H1 (cell line): ENCODE results near the gene NCKAP1. TPM values are rescaled to one million over a fixed set of nuclear protein-coding genes. Genes with fewer than 3 reads are reported as not detected.

Source experiments
- CTCF ChIA-PET: fragments of 300-600 bp; sonication (Branson Sonifier 250); formaldehyde crosslinking; loops from one replicate; lab custom pipeline; 2021; ENCODE audit not compliant: partially characterized antibody; lab: Charles Lee
- POLR2A ChIA-PET: fragments of 300-600 bp; sonication (Branson Sonifier 250); formaldehyde crosslinking; loops from one replicate; lab custom pipeline; 2021; ENCODE audit warnings: inconsistent platforms; ENCODE audit not compliant: partially characterized antibody; lab: Charles Lee
- DNase-seq, 2 experiments: peaks; one replicate each; pipeline versions ENCODE4 v3.0.0 to v3.0.0-alpha.2; 2010 to 2022; ENCODE audit warnings: low spot score in 2 of 2, low read depth in 1 of 2, mixed read lengths in 1 of 2
- FAIRE-seq: peaks from 2 replicates; lab custom pipeline; 2011; peaks lifted over from hg19 to GRCh38; lab: Jason Lieb, UNC
- H2AFZ ChIP-seq: 2 replicates; pipeline ENCODE4 v1.8.1; 2012; ENCODE audit warnings: low read length, inconsistent platforms
- H2AK5ac ChIP-seq: 2 replicates; pipeline ENCODE4 v1.6.1; 2013; ENCODE audit warnings: low read depth, low read length
- H2BK120ac ChIP-seq: replicated peaks from 2 replicates; pipeline ENCODE3; 2013; ENCODE audit warnings: low read depth, low read length, inconsistent platforms
- H2BK12ac ChIP-seq: 2 replicates; pipeline ENCODE4 v1.6.1; 2013; ENCODE audit warnings: low read depth, low read length
- H2BK15ac ChIP-seq: 2 replicates; pipeline ENCODE4 v1.6.1; 2013; ENCODE audit warnings: low read length
- H2BK20ac ChIP-seq: 2 replicates; pipeline ENCODE4 v1.6.1; 2013; ENCODE audit warnings: low read length
- H2BK5ac ChIP-seq: 2 replicates; pipeline ENCODE4 v1.6.1; 2013; ENCODE audit warnings: low read depth, low read length
- H3K14ac ChIP-seq: 2 replicates; pipeline ENCODE4 v1.6.1; 2013; ENCODE audit warnings: inconsistent platforms; ENCODE audit not compliant: insufficient read length
- H3K18ac ChIP-seq: 2 replicates; pipeline ENCODE4 v1.6.1; 2013; ENCODE audit warnings: low read length; ENCODE audit errors: extremely low read depth
- H3K23ac ChIP-seq: 2 replicates; pipeline ENCODE4 v1.6.1; 2013; ENCODE audit warnings: inconsistent platforms; ENCODE audit not compliant: insufficient read length
- H3K23me2 ChIP-seq: 2 replicates; pipeline ENCODE4 v1.6.1; 2013; ENCODE audit warnings: low read depth, low read length
- H3K27ac ChIP-seq: 2 replicates; pipeline ENCODE4 v1.6.1; 2011; ENCODE audit warnings: low read depth, low read length, inconsistent platforms
- H3K27me3 ChIP-seq, 4 experiments: replicated peaks in 1 of 4; 1 replicate in 1 of 4; 2 replicates in 3 of 4; pipeline versions ENCODE4 v1.6.1 to v1.8.1; 2011 to 2013; ENCODE audit warnings: low read length in 3 of 4, mild to moderate bottlenecking in 3 of 4, inconsistent platforms in 2 of 4, mixed read lengths in 2 of 4, moderate library complexity in 1 of 4; ENCODE audit not compliant: control insufficient read depth in 3 of 4, insufficient read depth in 3 of 4; ENCODE audit errors: extremely low read depth in 1 of 4
- H3K36me3 ChIP-seq, 4 experiments: 2 replicates each; pipeline versions ENCODE4 v1.6.1 to v1.8.1; 2011 to 2013; ENCODE audit warnings: mild to moderate bottlenecking in 4 of 4, low read length in 3 of 4, moderate library complexity in 2 of 4, control low read depth in 1 of 4, inconsistent platforms in 1 of 4; ENCODE audit not compliant: insufficient read depth in 4 of 4, control insufficient read depth in 2 of 4
- H3K4ac ChIP-seq: replicated peaks from 2 replicates; pipeline ENCODE3; 2013; ENCODE audit warnings: low read length, low read depth, mixed read lengths, inconsistent platforms; ENCODE audit not compliant: insufficient read length
- H3K4me1 ChIP-seq, 4 experiments: replicated peaks in 1 of 4; 1 replicate in 1 of 4; 2 replicates in 3 of 4; pipeline versions ENCODE4 v1.6.1 to v1.8.1; 2011 to 2013; ENCODE audit warnings: low read length in 3 of 4, inconsistent platforms in 2 of 4, mixed read lengths in 1 of 4; ENCODE audit not compliant: insufficient read depth in 4 of 4, control insufficient read depth in 3 of 4
- H3K4me2 ChIP-seq, 2 experiments: 2 replicates each; pipeline versions ENCODE4 v1.6.1 to v1.8.1; 2011 to 2013; ENCODE audit warnings: low read depth in 2 of 2, low read length in 2 of 2, control low read depth in 1 of 2, inconsistent platforms in 1 of 2, mild to moderate bottlenecking in 1 of 2; ENCODE audit not compliant: insufficient read depth in 1 of 2
- H3K4me3 ChIP-seq, 4 experiments: fragments of 200-600, 300-600 bp in 1 of 4; sonication (generic), shearing (Covaris generic), sonication (Bioruptor Twin) in 1 of 4; 2 replicates each; pipeline versions ENCODE4 v1.5.1 to v1.8.1; 2011 to 2016; ENCODE audit warnings: low read length in 4 of 4, low read depth in 3 of 4, control low read depth in 2 of 4, inconsistent platforms in 2 of 4, mild to moderate bottlenecking in 2 of 4, mixed read lengths in 1 of 4, moderate library complexity in 1 of 4; ENCODE audit not compliant: insufficient read depth in 2 of 4; ENCODE audit errors: extremely low read depth in 1 of 4
- H3K56ac ChIP-seq: replicated peaks from 2 replicates; pipeline ENCODE3; 2013; ENCODE audit warnings: low read depth, mild to moderate bottlenecking, mixed read lengths, low read length, inconsistent platforms; ENCODE audit not compliant: insufficient read length
- H3K79me1 ChIP-seq: 2 replicates; pipeline ENCODE4 v1.6.1; 2013; ENCODE audit warnings: low read depth, low read length, control low read depth
- H3K79me2 ChIP-seq, 2 experiments: 2 replicates each; pipeline versions ENCODE4 v1.6.1 to v1.8.1; 2012 to 2013; ENCODE audit warnings: low read length in 2 of 2, mild to moderate bottlenecking in 2 of 2, inconsistent platforms in 1 of 2; ENCODE audit not compliant: insufficient read depth in 2 of 2, control insufficient read depth in 1 of 2
- H3K9ac ChIP-seq, 4 experiments: replicated peaks in 1 of 4; 1 replicate in 1 of 4; 2 replicates in 3 of 4; pipeline versions ENCODE4 v1.6.1 to v1.8.1; 2011 to 2013; ENCODE audit warnings: low read depth in 3 of 4, low read length in 3 of 4, control low read depth in 2 of 4, mild to moderate bottlenecking in 2 of 4, moderate library complexity in 2 of 4, inconsistent platforms in 1 of 4; ENCODE audit errors: extremely low read depth in 1 of 4
- H3K9me3 ChIP-seq, 2 experiments: 2 replicates each; pipeline versions ENCODE4 v1.6.1 to v1.8.1; 2012 to 2013; ENCODE audit warnings: mild to moderate bottlenecking in 2 of 2, moderate library complexity in 2 of 2, control low read depth in 1 of 2, inconsistent platforms in 1 of 2, low read depth in 1 of 2, low read length in 1 of 2, mixed read lengths in 1 of 2; ENCODE audit not compliant: insufficient read depth in 2 of 2
- H4K20me1 ChIP-seq, 2 experiments: replicated peaks in 1 of 2; 2 replicates each; pipeline versions ENCODE3 to v1.8.1; 2011 to 2013; ENCODE audit warnings: inconsistent platforms in 2 of 2, low read length in 2 of 2, mild to moderate bottlenecking in 1 of 2; ENCODE audit not compliant: insufficient read depth in 2 of 2, control insufficient read depth in 1 of 2
- H4K5ac ChIP-seq: 2 replicates; pipeline ENCODE4 v1.6.1; 2013; ENCODE audit warnings: low read length, low read depth, mixed read lengths, inconsistent platforms; ENCODE audit not compliant: insufficient read length
- H4K8ac ChIP-seq: 2 replicates; pipeline ENCODE4 v1.8.0; 2013; ENCODE audit warnings: mild to moderate bottlenecking, moderate library complexity, low read length, inconsistent platforms; ENCODE audit not compliant: insufficient read depth; ENCODE audit errors: extremely low read depth
- H4K91ac ChIP-seq: replicated peaks from 2 replicates; pipeline ENCODE3; 2013; ENCODE audit warnings: low read length, mixed read lengths, inconsistent platforms; ENCODE audit not compliant: insufficient read length
- CBX8 ChIP-seq: fragments of 300-800, 300-1000 bp; sonication (generic); IDR thresholded peaks from 2 replicates; pipeline ENCODE4 v1.7.1; 2016; ENCODE audit warnings: low read depth, low read length, borderline replicate concordance
- CREB1 ChIP-seq: IDR thresholded peaks from 2 replicates; pipeline ENCODE4 v1.6.1; 2012; ENCODE audit warnings: inconsistent platforms
- E2F6 ChIP-seq: IDR thresholded peaks from 2 replicates; pipeline ENCODE4 v1.6.1; 2012; ENCODE audit warnings: inconsistent platforms
- KDM5A ChIP-seq: fragments of 200-600 bp; IDR thresholded peaks from 2 replicates; pipeline ENCODE4 v1.7.1; 2012; ENCODE audit warnings: mild to moderate bottlenecking, low read length, inconsistent platforms, mixed read lengths
- SP2 ChIP-seq: IDR thresholded peaks from 2 replicates; pipeline ENCODE4 v1.6.1; 2012; ENCODE audit warnings: mild to moderate bottlenecking, low read length, inconsistent platforms
- SRF ChIP-seq: IDR thresholded peaks from 2 replicates; pipeline ENCODE4 v1.6.1; 2011; ENCODE audit warnings: mild to moderate bottlenecking, low read depth, low read length, moderate library complexity
- TBP ChIP-seq: IDR thresholded peaks from 2 replicates; pipeline ENCODE4 v1.6.1; 2011; ENCODE audit warnings: low read depth, low read length, improper control_type of control experiment
- polyA plus RNA-seq, 7 experiments: library from polyadenylated mRNA; depleted of rRNA in 3 of 7; stranded (reverse) in 5 of 7; unstranded in 2 of 7; fragments of >200 nt in 5 of 7; fragments of 200-250 nt in 2 of 7; gene quantifications; 1 replicate in 5 of 7; 2 replicates in 1 of 7; 4 replicates in 1 of 7; pipeline versions ENCODE4 v1.2.1 to v1.2.3, GENCODE V29; 2011 to 2013; ENCODE audit warnings: missing spikeins in 2 of 7, mixed read lengths in 2 of 7
- total RNA-seq: library from RNA; stranded (reverse); fragmentation: NEBNext Ultra II Directional; extraction: Animal tissue kit (Norgen Biotek cat#: 25700); gene quantifications from 2 replicates; pipeline ENCODE4 v1.2.1, GENCODE V29; 2021

The NCKAP1 gene
- total and polyA plus RNA-seq, 2 of the 8 experiments (the other 6 are each of a cell fraction or from before 2014, with no cell fraction given): 90.8 to 173 TPM

GRCh38 chr2:182968493-182968892 is 69.8 kb downstream of the NCKAP1 start:
- no peak overlapping the region for H3K23ac ChIP-seq
- H3K14ac ChIP-seq: no peak overlapping the region
- H3K23me2 ChIP-seq: no peaks in the 10 kb centered on the region
- no peak overlapping the region for H3K4me2 ChIP-seq
- no peak overlapping the region for H2AFZ ChIP-seq
- H2BK120ac ChIP-seq: no peak overlapping the region
- no peaks in the 10 kb centered on the region for H3K79me1 ChIP-seq
- H3K27ac ChIP-seq: no peak overlapping the region
- no peak overlapping the region for H2BK15ac ChIP-seq
- no peak overlapping the region for H3K9ac ChIP-seq
- CTCF ChIA-PET: no interaction called here
- H3K4me1 ChIP-seq: no peaks in the 10 kb centered on the region
- H3K36me3 ChIP-seq: peaks cover 0 to 40% (median 18%) of the 10 kb centered on the region in 4 experiments; a peak in 5 of 8 replicates
- peaks cover 0 to 22% of the 10 kb centered on the region in 2 experiments; a peak in 2 of 4 replicates for H3K79me2 ChIP-seq
- H4K5ac ChIP-seq: no peak overlapping the region
- no peak for FAIRE-seq
- H3K4me3 ChIP-seq: no peak overlapping the region
- no peak overlapping the region for H2BK12ac ChIP-seq
- POLR2A ChIA-PET: no interaction called here
- H3K4ac ChIP-seq: no peak overlapping the region
- peaks cover 0 to 1% of the 10 kb centered on the region in 2 experiments for H4K20me1 ChIP-seq
- H2BK20ac ChIP-seq: no peak overlapping the region
- H3K9me3 ChIP-seq: no peaks in the 10 kb centered on the region
- no peak overlapping the region for H4K91ac ChIP-seq
- DNase-seq: no peak
- no peak overlapping the region for H3K18ac ChIP-seq
- peaks cover 0 to 1% (median 0%) of the 10 kb centered on the region in 4 experiments; a peak in 1 of 7 replicates for H3K27me3 ChIP-seq
- no peak overlapping the region for H4K8ac ChIP-seq
- TF ChIP-seq CBX8 (no peak), TBP (no peak), SP2 (no peak), CREB1 (no peak), SRF (no peak), KDM5A (no peak), E2F6 (no peak)
- TF ChIP-seq, all 59 proteins: peak for 0
- H2BK5ac ChIP-seq: no peak overlapping the region
- H2AK5ac ChIP-seq: no peak overlapping the region
- no peak overlapping the region for H3K56ac ChIP-seq
